Hindlimb muscle (tissue), 1 donor: ENCODE results near the gene HS3ST3A1. TPM values are rescaled to one million over a fixed set of nuclear protein-coding genes. Genes with fewer than 3 reads are reported as not detected.

Source experiments
- DNase-seq: peaks from one replicate; pipeline ENCODE4 v3.0.0-alpha.2; 2013
- polyA plus RNA-seq: library from polyadenylated mRNA; unstranded; fragments of 120-200 nt; gene quantifications from one replicate; pipeline ENCODE4 v1.2.1, GENCODE V29; 2013; ENCODE audit not compliant: insufficient read length

HS3ST3A1 gene
- polyA plus RNA-seq, 1 donor, result 0.83 TPM

GRCh38 chr17:13598353-13599167 lies 3.2 kb downstream of the HS3ST3A1 start:
- DNase-seq, result no peak

- peak; percentile 36 for DNase-seq
Measured at GRCh38 chr17:13597723-13598347, 3.9 kb downstream of the HS3ST3A1 start.

GRCh38 chr17:13596241-13596923 lies 5.3 kb downstream of the HS3ST3A1 start:
- no peak for DNase-seq

GRCh38 chr17:13595599-13595899 lies 6.2 kb downstream of the HS3ST3A1 start:
- DNase-seq, result no peak

GRCh38 chr17:13594762-13595598 lies 6.7 kb downstream of the HS3ST3A1 start:
- DNase-seq, result peak; percentile 85

- DNase-seq, result no peak
Measured at GRCh38 chr17:13594310-13594709, 7.4 kb downstream of the HS3ST3A1 start.

GRCh38 chr17:13593757-13594156 lies 8.0 kb downstream of the HS3ST3A1 start:
- no peak for DNase-seq

- no peak for DNase-seq
Measured at GRCh38 chr17:13593021-13593751, 8.5 kb downstream of the HS3ST3A1 start.

GRCh38 chr17:13592427-13592826 lies 9.3 kb downstream of the HS3ST3A1 start:
- DNase-seq, result no peak

- DNase-seq, result no peak
Measured at GRCh38 chr17:13590441-13590840, 11.3 kb downstream of the HS3ST3A1 start.

GRCh38 chr17:13589658-13590057 lies 12.1 kb downstream of the HS3ST3A1 start:
- DNase-seq, result no peak

- DNase-seq, result no peak
Measured at GRCh38 chr17:13587487-13588338, 14.0 kb downstream of the HS3ST3A1 start.

GRCh38 chr17:13584701-13585080 lies 17.0 kb downstream of the HS3ST3A1 start:
- no peak for DNase-seq

- no peak for DNase-seq
Measured at GRCh38 chr17:13583996-13584700, 17.6 kb downstream of the HS3ST3A1 start.

GRCh38 chr17:13582776-13583547 lies 18.8 kb downstream of the HS3ST3A1 start:
- no peak for DNase-seq

- no peak for DNase-seq
Measured at GRCh38 chr17:13581925-13582324, 19.8 kb downstream of the HS3ST3A1 start.

GRCh38 chr17:13580790-13581189 lies 20.9 kb downstream of the HS3ST3A1 start:
- no peak for DNase-seq

- DNase-seq, result no peak
Measured at GRCh38 chr17:13576661-13577526, 24.8 kb downstream of the HS3ST3A1 start.
